ENCODE measurements around the gene SYTL2. TPM values are rescaled to one million over a fixed set of nuclear protein-coding genes. Genes with fewer than 3 reads are reported as not detected.

SYTL2 gene
- total and polyA plus RNA-seq, 4 donors: 2.6 to 27.4 (median 4.4) TPM

- TF ChIP-seq HNF4A (conservative IDR thresholded peaks at IDR 0.05) (no peak), CTCF (IDR thresholded peaks at IDR 0.05; ENCODE audit: low read depth, low read length, missing input control) (no peak), HNF4G (IDR thresholded peaks at IDR 0.05) (no peak)
- TF ChIP-seq, protein P1, sequence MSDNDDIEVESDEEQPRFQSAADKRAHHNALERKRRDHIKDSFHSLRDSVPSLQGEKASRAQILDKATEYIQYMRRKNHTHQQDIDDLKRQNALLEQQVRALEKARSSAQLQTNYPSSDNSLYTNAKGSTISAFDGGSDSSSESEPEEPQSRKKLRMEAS (IDR thresholded peaks at IDR 0.05): no peak
- no peak overlapping the region for H3K4me3 ChIP-seq (ENCODE audit: low read depth in 1 of 3, low read length in 3 of 3)
- no peaks in the 10 kb centered on the region for H3K9me3 ChIP-seq (ENCODE audit: control insufficient read depth in 4 of 4, low read length in 3 of 4)
- no peak for DNase-seq (ENCODE audit: low spot score)
- H3K4me1 ChIP-seq (ENCODE audit: control insufficient read depth in 4 of 4, insufficient read depth in 4 of 4, low read length in 3 of 4): peaks cover 0 to 30% (median 16%) of the 10 kb centered on the region in 4 donors
- no peaks in the 10 kb centered on the region for H3K36me3 ChIP-seq (ENCODE audit: control insufficient read depth in 4 of 4, insufficient read depth in 3 of 4, low read depth in 1 of 4, low read length in 3 of 4)
- no peaks in the 10 kb centered on the region for H3K27me3 ChIP-seq (ENCODE audit: control insufficient read depth in 4 of 4, insufficient read depth in 4 of 4, low read length in 3 of 4)
- no peak overlapping the region for H3K9ac ChIP-seq (ENCODE audit: low read depth in 1 of 2, low read length in 2 of 2)
- no peak overlapping the region for H3K27ac ChIP-seq (ENCODE audit: low read depth in 1 of 2, low read length in 2 of 2)
- 88% methylated on average over 3 of the region's 3 CpGs for WGBS
These were observed 144.3 kb downstream of the SYTL2 start for GRCh38 chr11:85666687-85667086.

DNA sequence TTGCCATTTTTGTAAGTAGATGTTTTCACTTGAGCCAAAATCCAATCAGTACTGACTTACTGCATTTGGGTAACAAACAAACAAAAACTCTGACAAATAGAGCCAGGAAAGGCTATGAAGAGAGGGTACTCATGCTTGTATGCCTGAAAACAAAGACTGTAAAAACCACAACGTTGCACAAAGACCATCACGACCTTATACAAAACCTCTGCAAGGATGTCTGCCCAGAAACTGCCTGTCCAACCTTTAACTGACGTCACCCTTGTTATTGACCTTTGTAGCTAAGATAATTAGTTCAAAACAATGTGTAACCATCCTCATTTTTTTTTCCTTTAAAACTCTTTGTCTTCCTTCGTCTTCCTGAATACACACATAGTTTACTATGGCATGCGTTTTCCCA is 145.2 kb downstream of the SYTL2 start:
- no peak overlapping the region for H3K27ac ChIP-seq (ENCODE audit: low read depth in 1 of 2, low read length in 2 of 2)
- no peak overlapping the region for H3K9ac ChIP-seq (ENCODE audit: low read depth in 1 of 2, low read length in 2 of 2)
- H3K36me3 ChIP-seq (ENCODE audit: control insufficient read depth in 4 of 4, insufficient read depth in 3 of 4, low read depth in 1 of 4, low read length in 3 of 4): no peaks in the 10 kb centered on the region
- H3K27me3 ChIP-seq (ENCODE audit: control insufficient read depth in 4 of 4, insufficient read depth in 4 of 4, low read length in 3 of 4): no peaks in the 10 kb centered on the region
- H3K4me3 ChIP-seq (ENCODE audit: low read depth in 1 of 3, low read length in 3 of 3): peak overlapping the region in 1 of 3 donors; percentile 99
- TF ChIP-seq ZBTB33 (IDR thresholded peaks at IDR 0.05) (no peak), FOXA1 (IDR thresholded peaks at IDR 0.05) (no peak), RAD21 (IDR thresholded peaks at IDR 0.05) (no peak), YY1 (IDR thresholded peaks at IDR 0.05) (no peak), FOXA2 (IDR thresholded peaks at IDR 0.05) (no peak), JUND (IDR thresholded peaks at IDR 0.05) (no peak), RXRA (IDR thresholded peaks at IDR 0.05) (no peak), NR2F2 (IDR thresholded peaks at IDR 0.05) (no peak), GABPA (IDR thresholded peaks at IDR 0.05 in 1 of 2, conservative IDR thresholded peaks at IDR 0.05 in 1 of 2) (no peak), ATF3 (IDR thresholded peaks at IDR 0.05) (no peak), HNF4G (IDR thresholded peaks at IDR 0.05) (no peak), TAF1 (conservative IDR thresholded peaks at IDR 0.05) (no peak), HNF4A (conservative IDR thresholded peaks at IDR 0.05) (no peak), CTCF (IDR thresholded peaks at IDR 0.05; ENCODE audit: low read depth, low read length, missing input control) (no peak), REST (IDR thresholded peaks at IDR 0.05) (no peak)
- TF ChIP-seq, protein P1 (IDR thresholded peaks at IDR 0.05): no peak
- DNase-seq (ENCODE audit: low spot score): no peak
- no peaks in the 10 kb centered on the region for H3K9me3 ChIP-seq (ENCODE audit: control insufficient read depth in 4 of 4, low read length in 3 of 4)
- H3K4me1 ChIP-seq (ENCODE audit: control insufficient read depth in 4 of 4, insufficient read depth in 4 of 4, low read length in 3 of 4): peaks cover 0 to 25% (median 18%) of the 10 kb centered on the region in 4 donors
- WGBS: 61% methylated on average over 5 of the region's 5 CpGs

Data from liver (tissue), 9 donors.